Measurements from ENCODE around the gene SRL. TPM values are rescaled to one million over a fixed set of nuclear protein-coding genes. Genes with fewer than 3 reads are reported as not detected.

The SRL gene
- total RNA-seq, 4 donors from 2014 or later, result 0.84 to 3.6 (median 1.5) TPM

GRCh38 chr16:4218202-4218601 is 23.7 kb downstream of the SRL start:
- Histone ChIP-seq H3K27me3 (no peaks in the 10 kb centered on the region), H3K9me3 (no peaks in the 10 kb centered on the region), H3K36me3 (no peaks in the 10 kb centered on the region), H3K27ac (peak overlapping the region in 1 of 4 donors; percentile 23), H3K4me3 (no peak overlapping the region), H3K4me1 (peaks cover 0 to 7% (median 0%) of the 10 kb centered on the region in 4 donors)
- TF ChIP-seq POLR2A (IDR thresholded peaks at IDR 0.05) (no peak), EP300 (IDR thresholded peaks at IDR 0.05) (no peak), CTCF (IDR thresholded peaks at IDR 0.05) (no peak)
- no peak for DNase-seq (ENCODE audit: low spot score in 2 of 2)
- WGBS, 2 donors, result 50 to 55% methylated on average over 13 to 14 of the region's 14 CpGs

DNA sequence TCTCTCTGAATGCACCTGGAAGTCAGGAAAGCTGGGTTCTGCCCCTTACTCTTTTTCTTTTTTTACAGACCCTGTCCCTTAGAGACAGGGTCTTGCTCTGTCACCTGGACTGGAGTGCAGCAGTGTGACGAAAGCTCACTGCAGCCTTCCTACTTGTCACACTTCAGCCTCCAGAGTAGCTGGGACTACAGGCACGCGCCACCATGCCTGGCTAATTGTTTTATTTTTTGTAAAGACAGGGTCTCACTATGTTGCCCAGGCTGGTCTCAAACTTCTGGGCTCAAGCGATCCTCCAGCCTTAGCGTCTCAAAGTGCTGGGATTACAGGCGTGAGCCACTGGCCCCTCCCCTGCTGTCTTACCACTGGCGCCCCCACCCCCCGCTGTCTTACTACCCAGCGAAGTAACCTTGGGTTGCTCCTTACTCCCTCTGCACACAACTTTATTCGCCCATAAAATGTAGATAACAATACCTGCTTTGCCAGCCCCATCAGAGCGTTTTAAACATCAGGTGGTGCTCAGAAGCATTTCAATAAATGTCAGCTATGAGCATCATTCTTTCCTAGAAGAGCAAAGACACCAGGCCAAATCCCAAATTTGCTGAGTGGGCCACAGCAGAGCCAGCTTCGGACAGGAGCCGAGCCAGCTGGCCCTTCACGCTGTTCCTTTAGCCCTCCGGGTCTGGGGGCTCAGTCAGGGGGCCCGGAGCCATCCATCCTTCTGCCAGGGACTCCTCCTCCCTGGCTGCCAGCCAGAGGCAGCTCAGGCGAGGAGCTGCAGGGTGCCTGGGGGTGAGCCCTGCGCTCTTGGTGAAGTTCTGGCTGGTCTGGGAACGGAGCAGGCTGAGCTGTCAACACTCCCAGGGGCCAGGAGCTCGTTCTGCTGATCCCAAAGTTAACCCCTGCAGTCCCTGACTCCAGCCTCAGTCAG is 24.4 kb downstream of the SRL start:
- Histone ChIP-seq H3K27me3 (no peaks in the 10 kb centered on the region), H3K36me3 (no peaks in the 10 kb centered on the region), H3K9me3 (no peaks in the 10 kb centered on the region), H3K4me1 (peaks cover 0 to 7% (median 0%) of the 10 kb centered on the region in 4 donors), H3K4me3 (no peak overlapping the region), H3K27ac (peak overlapping the region in 2 of 4 donors; percentile 22 to 23)
- no peak for DNase-seq (ENCODE audit: low spot score in 2 of 2)
- WGBS, 2 donors, result 50 to 62% methylated on average over 14 to 20 of the region's 20 CpGs
- TF ChIP-seq EP300 (IDR thresholded peaks at IDR 0.05), result no peak
- no peak for TF ChIP-seq POLR2A (IDR thresholded peaks at IDR 0.05)
- no peak for TF ChIP-seq CTCF (IDR thresholded peaks at IDR 0.05)

DNA sequence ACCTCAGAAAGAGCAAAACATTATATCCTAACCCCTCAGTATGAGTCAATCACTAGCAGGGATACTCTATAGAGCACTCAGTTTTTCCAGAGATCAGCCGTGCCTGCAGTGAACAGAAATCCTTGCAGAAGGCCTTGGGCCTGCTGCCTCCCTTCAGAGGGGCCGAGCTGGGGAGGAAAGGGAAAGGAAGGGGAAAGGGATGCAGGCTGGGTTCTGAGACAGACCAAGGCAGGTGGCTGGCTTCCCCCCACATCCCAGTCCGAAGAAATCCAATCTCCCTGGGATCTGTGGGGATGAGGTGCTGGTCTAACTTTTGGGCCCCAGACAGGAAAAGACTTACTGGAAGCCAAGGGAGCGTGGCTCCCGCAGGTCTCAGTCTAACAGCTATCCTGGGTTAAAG is 25.3 kb downstream of the SRL start:
- no peaks in the 10 kb centered on the region for H3K27me3 ChIP-seq
- no peaks in the 10 kb centered on the region for H3K9me3 ChIP-seq
- H3K4me1 ChIP-seq, result peaks cover 0 to 7% (median 0%) of the 10 kb centered on the region in 4 donors
- no peak overlapping the region for H3K4me3 ChIP-seq
- H3K27ac ChIP-seq, result no peak overlapping the region
- H3K36me3 ChIP-seq, result no peaks in the 10 kb centered on the region
- WGBS, 2 donors, result 72 to 78% methylated on average over 5 of the region's 5 CpGs
- no peak for TF ChIP-seq POLR2A (IDR thresholded peaks at IDR 0.05)
- TF ChIP-seq CTCF (IDR thresholded peaks at IDR 0.05), result no peak
- no peak for TF ChIP-seq EP300 (IDR thresholded peaks at IDR 0.05)
- DNase-seq (ENCODE audit: low spot score in 2 of 2), result no peak

DNA sequence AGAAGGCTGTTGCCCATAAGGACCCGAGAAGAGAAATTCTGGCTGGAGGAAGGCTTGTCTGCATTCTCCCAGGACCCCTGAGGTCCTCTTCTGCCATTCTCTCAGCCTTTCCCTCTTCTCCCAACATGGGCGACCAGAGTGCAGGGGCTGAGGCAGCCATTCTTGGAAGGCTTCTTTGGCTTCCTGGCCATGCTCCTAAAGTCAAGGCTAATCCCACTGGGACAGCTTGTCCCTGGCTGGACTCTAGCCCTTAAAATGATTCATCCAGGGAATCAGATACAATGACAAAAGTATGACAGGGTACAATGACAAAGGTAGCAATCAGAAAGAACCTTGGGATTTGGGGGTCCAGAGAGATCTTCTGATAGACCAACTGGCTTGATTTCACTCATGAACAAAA is 26.8 kb downstream of the SRL start:
- Histone ChIP-seq H3K36me3 (no peaks in the 10 kb centered on the region), H3K4me1 (peaks cover 0 to 7% (median 0%) of the 10 kb centered on the region in 4 donors), H3K4me3 (no peak overlapping the region), H3K27me3 (no peaks in the 10 kb centered on the region), H3K27ac (peak overlapping the region in 1 of 4 donors; percentile 2), H3K9me3 (no peaks in the 10 kb centered on the region)
- no peak for DNase-seq (ENCODE audit: low spot score in 2 of 2)
- TF ChIP-seq POLR2A (IDR thresholded peaks at IDR 0.05) (no peak), EP300 (IDR thresholded peaks at IDR 0.05) (no peak), CTCF (IDR thresholded peaks at IDR 0.05) (no peak)
- 85 to 94% methylated on average over 2 of the region's 2 CpGs for WGBS, 2 donors

DNA sequence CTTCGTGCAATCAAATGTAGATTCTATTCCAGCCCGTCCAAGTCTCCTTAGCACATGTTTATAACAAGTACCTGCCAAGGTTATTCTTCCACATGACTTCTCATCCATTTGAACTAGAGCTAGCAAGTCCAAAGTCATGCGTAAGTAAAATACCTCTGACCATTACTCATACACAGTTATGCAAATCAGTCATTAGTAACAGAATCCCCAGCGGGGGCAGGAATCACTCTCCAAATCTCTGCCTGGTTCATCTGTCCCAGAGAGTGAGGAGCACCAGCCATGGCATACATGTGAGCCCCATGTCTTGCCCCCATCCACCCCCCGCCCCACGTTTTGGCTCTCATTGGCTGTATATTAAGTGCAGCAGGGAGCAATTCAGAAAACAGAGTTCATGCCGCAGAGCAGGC is 27.7 kb downstream of the SRL start:
- H3K4me1 ChIP-seq, result peaks cover 0 to 7% (median 0%) of the 10 kb centered on the region in 4 donors
- no peaks in the 10 kb centered on the region for H3K9me3 ChIP-seq
- TF ChIP-seq CTCF (IDR thresholded peaks at IDR 0.05), result no peak
- TF ChIP-seq POLR2A (IDR thresholded peaks at IDR 0.05), result no peak
- TF ChIP-seq EP300 (IDR thresholded peaks at IDR 0.05), result no peak
- no peaks in the 10 kb centered on the region for H3K36me3 ChIP-seq
- H3K4me3 ChIP-seq, result no peak overlapping the region
- 69 to 73% methylated on average over 7 of the region's 7 CpGs for WGBS, 2 donors
- DNase-seq (ENCODE audit: low spot score in 2 of 2), result no peak
- H3K27me3 ChIP-seq, result no peaks in the 10 kb centered on the region
- H3K27ac ChIP-seq, result peak overlapping the region in 2 of 4 donors; percentile 14 to 47

Data from tibial nerve (tissue), 4 donors.